HK-2 (cell line): ENCODE results near the gene MAMDC2.

Experiments
- DNase-seq: peaks from one replicate; pipeline ENCODE4 v3.0.0-alpha.2; 2018; ENCODE audit not compliant: unreplicated experiment

Gene MAMDC2

GRCh38 chr9:70061776-70062175 lies 18.1 kb downstream of the MAMDC2 start:
- DNase-seq = no peak

GRCh38 chr9:70064496-70064895 lies 20.8 kb downstream of the MAMDC2 start:
- no peak for DNase-seq

GRCh38 chr9:70065572-70065971 lies 21.9 kb downstream of the MAMDC2 start:
- no peak for DNase-seq

- no peak for DNase-seq
Observed at GRCh38 chr9:70066418-70066817, 22.8 kb downstream of the MAMDC2 start.

GRCh38 chr9:70066874-70067273 lies 23.2 kb downstream of the MAMDC2 start:
- no peak for DNase-seq

- no peak for DNase-seq
Observed at GRCh38 chr9:70069704-70070103, 26.1 kb downstream of the MAMDC2 start.

- DNase-seq = no peak
Observed at GRCh38 chr9:70073193-70073592, 29.5 kb downstream of the MAMDC2 start.

- no peak for DNase-seq
Observed at GRCh38 chr9:70073756-70074155, 30.1 kb downstream of the MAMDC2 start.

- no peak for DNase-seq
Observed at GRCh38 chr9:70076678-70077077, 33.0 kb downstream of the MAMDC2 start.

GRCh38 chr9:70079417-70080037 lies 35.9 kb downstream of the MAMDC2 start:
- DNase-seq = no peak

- DNase-seq = no peak
Observed at GRCh38 chr9:70080481-70081119, 37.0 kb downstream of the MAMDC2 start.

- DNase-seq = peak; percentile 2
Observed at GRCh38 chr9:70081120-70081495, 37.5 kb downstream of the MAMDC2 start.

GRCh38 chr9:70083429-70083828 lies 39.8 kb downstream of the MAMDC2 start:
- DNase-seq = no peak

- no peak for DNase-seq
Observed at GRCh38 chr9:70085241-70085640, 41.6 kb downstream of the MAMDC2 start.

GRCh38 chr9:70091103-70091502 lies 47.5 kb downstream of the MAMDC2 start:
- no peak for DNase-seq

GRCh38 chr9:70091572-70091971 lies 47.9 kb downstream of the MAMDC2 start:
- DNase-seq = no peak

GRCh38 chr9:70092190-70092589 lies 48.5 kb downstream of the MAMDC2 start:
- DNase-seq = no peak

GRCh38 chr9:70093095-70093494 lies 49.4 kb downstream of the MAMDC2 start:
- DNase-seq = no peak

- DNase-seq = no peak
Observed at GRCh38 chr9:70093944-70094343, 50.3 kb downstream of the MAMDC2 start.

GRCh38 chr9:70094747-70095146 lies 51.1 kb downstream of the MAMDC2 start:
- DNase-seq = no peak

- DNase-seq = no peak
Observed at GRCh38 chr9:70097187-70097586, 53.5 kb downstream of the MAMDC2 start.

GRCh38 chr9:70100362-70100761 lies 56.7 kb downstream of the MAMDC2 start:
- no peak for DNase-seq

GRCh38 chr9:70101265-70101664 lies 57.6 kb downstream of the MAMDC2 start:
- no peak for DNase-seq

- no peak for DNase-seq
Observed at GRCh38 chr9:70105147-70105546, 61.5 kb downstream of the MAMDC2 start.
